Activated CD8-positive, alpha-beta T cell treated with anti-CD3 and anti-CD28 coated beads, Interleukin-2, amount 10 ng/mL, durations not matched to agents 7 days and 5 days (primary cell): ENCODE measurements around the gene SLK. TPM values are rescaled to one million over a fixed set of nuclear protein-coding genes. Genes with fewer than 3 reads are reported as not detected.

ENCODE experiments used
- microRNA-seq: library from miRNA; unstranded; fragments of <30 nt; microRNA quantifications from one replicate; pipeline ENCODE4 v1.2.0, GENCODE V29; 2022
- total RNA-seq, 2 experiments: library from RNA; stranded (reverse); gene quantifications; one replicate each; pipeline ENCODE4 v1.2.3, GENCODE V29; 2021

SLK gene
- total RNA-seq, 2 experiments from 2014 or later = 32.6 to 33.5 TPM

Small RNA genes lying within 50 kb of the gene (microRNA-seq; reads per million reads assigned to microRNA genes)
- gene MIR936 = not detected

Other genes starting within 250 kb of the SLK start
- 1 to 10 TPM; 8.5 to 9.4 TPM for gene SH3PXD2A, start 111.6 kb upstream of the SLK start, total RNA-seq
- gene STN1, start 49.0 kb upstream of the SLK start, total RNA-seq = 10 to 100 TPM; 48.8 to 49.8 TPM
- not detected for gene COL17A1, start 118.7 kb downstream of the SLK start, total RNA-seq
- gene SFR1, start 155.0 kb downstream of the SLK start, total RNA-seq = 10 to 100 TPM; 13.0 to 14.9 TPM